Endothelial cell (in vitro differentiated cells): Measurements from ENCODE around the gene LPP. TPM values are rescaled to one million over a fixed set of nuclear protein-coding genes. Genes with fewer than 3 reads are reported as not detected.

Source experiments
- DNase-seq: peaks from one replicate; pipeline ENCODE4 v3.0.0; 2021; ENCODE audit warnings: low spot score
- H3K27ac Mint-ChIP-seq: one replicate; pipeline ENCODE4 v1.8.0; 2021; ENCODE audit warnings: mixed read lengths, inconsistent platforms; ENCODE audit not compliant: unreplicated experiment
- H3K27me3 Mint-ChIP-seq: one replicate; pipeline ENCODE4 v1.8.0; 2021; ENCODE audit warnings: mild to moderate bottlenecking, moderate library complexity, mixed read lengths, inconsistent platforms; ENCODE audit not compliant: unreplicated experiment
- H3K36me3 Mint-ChIP-seq: one replicate; pipeline ENCODE4 v1.8.0; 2021; ENCODE audit warnings: mild to moderate bottlenecking, low read depth, mixed read lengths, inconsistent platforms; ENCODE audit not compliant: unreplicated experiment
- H3K4me1 Mint-ChIP-seq: one replicate; pipeline ENCODE4 v1.8.0; 2021; ENCODE audit warnings: mild to moderate bottlenecking, mixed read lengths, inconsistent platforms; ENCODE audit not compliant: unreplicated experiment
- H3K4me3 Mint-ChIP-seq: one replicate; pipeline ENCODE4 v1.8.0; 2021; ENCODE audit warnings: mild to moderate bottlenecking, mixed read lengths, inconsistent platforms; ENCODE audit not compliant: unreplicated experiment
- H3K9me3 Mint-ChIP-seq: one replicate; pipeline ENCODE4 v1.8.0; 2021; ENCODE audit warnings: mixed read lengths, inconsistent platforms; ENCODE audit not compliant: unreplicated experiment
- CTCF ChIP-seq: fragments of 200-600 bp; sonication (generic); IDR thresholded peaks from one replicate; pipeline ENCODE4 v1.5.0; 2021; ENCODE audit warnings: antibody characterized with exemption; ENCODE audit not compliant: unreplicated experiment
- total RNA-seq: library from RNA; stranded (reverse); fragmentation: NEBNext Ultra II Directional; extraction: Animal tissue kit (Norgen Biotek cat#: 25700); gene quantifications from one replicate; pipeline ENCODE4 v1.2.1, GENCODE V29; 2021; ENCODE audit not compliant: unreplicated experiment

LPP gene
- total RNA-seq, 1 donor from 2014 or later = 181 TPM

GRCh38 chr3:188772886-188773285 lies 618.9 kb downstream of the LPP start:
- no peak for TF ChIP-seq CTCF
- no peaks in the 10 kb centered on the region for H3K36me3 Mint-ChIP-seq

GRCh38 chr3:188775412-188775811 lies 621.5 kb downstream of the LPP start:
- DNase-seq = no peak
- Mint-ChIP-seq H3K27ac (peak overlapping the region; percentile 52), H3K36me3 (no peaks in the 10 kb centered on the region), H3K4me1 (peaks cover 27% of the 10 kb centered on the region), H3K9me3 (no peaks in the 10 kb centered on the region), H3K4me3 (no peak overlapping the region), H3K27me3 (peaks cover 2% of the 10 kb centered on the region)
- no peak for TF ChIP-seq CTCF

More at GRCh38 chr3:188772886-188773285, 618.9 kb downstream of the LPP start:
- Mint-ChIP-seq H3K4me3 (no peak overlapping the region), H3K27me3 (peaks cover 2% of the 10 kb centered on the region), H3K9me3 (no peaks in the 10 kb centered on the region), H3K4me1 (peaks cover 27% of the 10 kb centered on the region), H3K27ac (no peak overlapping the region)
- no peak for DNase-seq

- H3K36me3 Mint-ChIP-seq = peaks cover 5% of the 10 kb centered on the region
- H3K4me3 Mint-ChIP-seq = no peak overlapping the region
- no peak for TF ChIP-seq CTCF
- no peak for DNase-seq
- H3K9me3 Mint-ChIP-seq = no peaks in the 10 kb centered on the region
- H3K27me3 Mint-ChIP-seq = peaks cover 4% of the 10 kb centered on the region
- peak overlapping the region; percentile 70 for H3K27ac Mint-ChIP-seq
- peaks cover 32% of the 10 kb centered on the region for H3K4me1 Mint-ChIP-seq
Observed at GRCh38 chr3:188776447-188776846, 622.5 kb downstream of the LPP start.

- Mint-ChIP-seq H3K4me1 (peaks cover 32% of the 10 kb centered on the region), H3K4me3 (no peak overlapping the region), H3K9me3 (no peaks in the 10 kb centered on the region), H3K27ac (no peak overlapping the region), H3K27me3 (peaks cover 6% of the 10 kb centered on the region), H3K36me3 (peaks cover 5% of the 10 kb centered on the region)
- no peak for TF ChIP-seq CTCF
- DNase-seq = no peak
Observed at GRCh38 chr3:188778091-188778852, 624.3 kb downstream of the LPP start.

GRCh38 chr3:188779281-188779980 lies 625.5 kb downstream of the LPP start:
- TF ChIP-seq CTCF = no peak
- Mint-ChIP-seq H3K4me1 (peaks cover 32% of the 10 kb centered on the region), H3K4me3 (no peak overlapping the region)

More at GRCh38 chr3:188779281-188779980, 625.5 kb downstream of the LPP start:
- no peak for DNase-seq
- Mint-ChIP-seq H3K9me3 (no peaks in the 10 kb centered on the region), H3K27ac (no peak overlapping the region), H3K27me3 (peaks cover 8% of the 10 kb centered on the region), H3K36me3 (peaks cover 5% of the 10 kb centered on the region)
